ENCODE results near the gene PLAU.

DNA sequence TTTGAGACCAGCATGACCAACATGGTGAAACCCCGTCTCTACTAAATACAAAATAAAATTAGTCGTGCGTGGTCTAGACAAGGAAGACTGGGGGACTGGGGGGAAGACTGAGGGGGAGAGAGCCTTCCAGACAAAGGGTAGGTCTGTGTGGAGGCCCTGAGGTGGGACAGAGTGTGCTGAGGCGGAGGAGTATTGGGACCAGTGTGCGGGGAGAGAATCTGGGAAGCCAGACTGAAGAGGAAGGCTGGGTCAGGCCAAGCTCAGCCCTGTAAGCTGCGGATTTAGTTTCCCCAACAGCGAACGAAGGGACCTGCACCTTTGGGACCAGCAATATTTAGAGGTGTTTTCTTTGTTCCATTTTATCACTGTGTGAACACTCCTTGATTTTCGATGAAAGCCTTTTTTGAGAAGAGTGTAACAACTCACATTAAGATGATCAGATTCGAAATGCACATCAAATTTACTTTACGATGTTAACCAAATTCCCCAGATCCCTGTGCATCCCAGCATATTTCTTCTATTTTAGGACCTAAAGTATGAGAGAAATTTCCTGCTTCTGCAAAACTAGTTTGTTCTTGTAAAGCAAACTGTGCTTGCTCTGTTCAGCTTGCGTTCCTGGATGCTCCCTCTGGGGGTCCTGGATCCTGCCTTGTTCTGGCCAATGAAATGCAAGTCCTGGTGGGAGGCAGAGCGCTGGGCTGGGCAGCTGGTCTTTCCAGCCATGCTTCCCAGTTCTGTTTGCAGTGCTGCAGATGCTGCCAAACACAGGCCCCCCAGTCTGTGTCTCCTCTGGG is 39.4 kb downstream of the PLAU start:
- TF ChIP-seq, protein P1, sequence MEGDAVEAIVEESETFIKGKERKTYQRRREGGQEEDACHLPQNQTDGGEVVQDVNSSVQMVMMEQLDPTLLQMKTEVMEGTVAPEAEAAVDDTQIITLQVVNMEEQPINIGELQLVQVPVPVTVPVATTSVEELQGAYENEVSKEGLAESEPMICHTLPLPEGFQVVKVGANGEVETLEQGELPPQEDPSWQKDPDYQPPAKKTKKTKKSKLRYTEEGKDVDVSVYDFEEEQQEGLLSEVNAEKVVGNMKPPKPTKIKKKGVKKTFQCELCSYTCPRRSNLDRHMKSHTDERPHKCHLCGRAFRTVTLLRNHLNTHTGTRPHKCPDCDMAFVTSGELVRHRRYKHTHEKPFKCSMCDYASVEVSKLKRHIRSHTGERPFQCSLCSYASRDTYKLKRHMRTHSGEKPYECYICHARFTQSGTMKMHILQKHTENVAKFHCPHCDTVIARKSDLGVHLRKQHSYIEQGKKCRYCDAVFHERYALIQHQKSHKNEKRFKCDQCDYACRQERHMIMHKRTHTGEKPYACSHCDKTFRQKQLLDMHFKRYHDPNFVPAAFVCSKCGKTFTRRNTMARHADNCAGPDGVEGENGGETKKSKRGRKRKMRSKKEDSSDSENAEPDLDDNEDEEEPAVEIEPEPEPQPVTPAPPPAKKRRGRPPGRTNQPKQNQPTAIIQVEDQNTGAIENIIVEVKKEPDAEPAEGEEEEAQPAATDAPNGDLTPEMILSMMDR (IDR thresholded peaks at IDR 0.05) = no peak
- TF ChIP-seq EZH2 (IDR thresholded peaks at IDR 0.05) (no peak), EZH2phosphoT487 (IDR thresholded peaks at IDR 0.05) (no peak)
